HepG2 (cell line): ENCODE measurements around the gene FXN. TPM values are rescaled to one million over a fixed set of nuclear protein-coding genes. Genes with fewer than 3 reads are reported as not detected.

Source experiments
- ADNP ChIP-seq: sonication (generic); formaldehyde crosslinking; IDR thresholded peaks from 2 replicates; pipeline ENCODE4 v1.4.0; 2020; ENCODE audit warnings: missing genetic modification reagents
- ARID3A ChIP-seq: IDR thresholded peaks from 2 replicates; pipeline ENCODE4 v1.6.1; 2012; ENCODE audit warnings: low read depth, low read length, improper control_type of control experiment
- CSRNP1 ChIP-seq: sonication (generic); formaldehyde crosslinking; IDR thresholded peaks from 2 replicates; pipeline ENCODE4 v1.8.1; 2023; ENCODE audit warnings: mild to moderate bottlenecking, missing genetic modification reagents
- EP300 ChIP-seq, 3 experiments: sonication (generic) in 1 of 3; formaldehyde crosslinking in 1 of 3; IDR thresholded peaks; 2 replicates each; pipeline versions ENCODE4 v1.5.1 to v1.6.1; 2011 to 2020; ENCODE audit warnings: low read depth in 2 of 3, low read length in 2 of 3, borderline replicate concordance in 1 of 3, improper control_type of control experiment in 1 of 3, mild to moderate bottlenecking in 1 of 3, missing genetic modification reagents in 1 of 3, moderate library complexity in 1 of 3
- ETV6 ChIP-seq: sonication (generic); formaldehyde crosslinking; conservative IDR thresholded peaks from 2 replicates; pipeline ENCODE4 v1.4.0; 2020; ENCODE audit warnings: missing genetic modification reagents
- HBP1 ChIP-seq: IDR thresholded peaks from 2 replicates; pipeline ENCODE4 v1.6.1; 2016; ENCODE audit warnings: low read depth, control low read depth
- IRF2 ChIP-seq: IDR thresholded peaks from 2 replicates; pipeline ENCODE4 v1.6.1; 2018; ENCODE audit warnings: missing genetic modification reagents, missing compliant biosample characterization
- IRF9 ChIP-seq: sonication (generic); formaldehyde crosslinking; IDR thresholded peaks from 2 replicates; pipeline ENCODE4 v1.8.0; 2022; ENCODE audit warnings: missing genetic modification reagents, mild to moderate bottlenecking, borderline replicate concordance
- KAT7 ChIP-seq: IDR thresholded peaks from 2 replicates; pipeline ENCODE4 v1.6.1; 2018; ENCODE audit warnings: borderline replicate concordance, missing compliant biosample characterization
- KDM1A ChIP-seq: IDR thresholded peaks from 2 replicates; pipeline ENCODE4 v1.6.1; 2016; ENCODE audit warnings: missing compliant biosample characterization
- NAIF1 ChIP-seq: sonication (generic); formaldehyde crosslinking; IDR thresholded peaks from 2 replicates; pipeline ENCODE4 v1.5.0; 2020; ENCODE audit warnings: mild to moderate bottlenecking, missing genetic modification reagents, borderline replicate concordance
- ONECUT2 ChIP-seq: sonication (generic); formaldehyde crosslinking; IDR thresholded peaks from 2 replicates; pipeline ENCODE4 v1.4.0; 2020; ENCODE audit warnings: missing genetic modification reagents
- PCBP1 ChIP-seq: fragments of 200-400 bp; formaldehyde crosslinking; IDR thresholded peaks from 2 replicates; pipeline ENCODE4 v1.6.1; 2017; ENCODE audit warnings: mild to moderate bottlenecking, low read depth, low read length, borderline replicate concordance
- SATB2 ChIP-seq: sonication (generic); formaldehyde crosslinking; IDR thresholded peaks from 2 replicates; pipeline ENCODE4 v1.5.0; 2020; ENCODE audit warnings: missing genetic modification reagents
- SIN3A ChIP-seq: IDR thresholded peaks from 2 replicates; pipeline ENCODE4 v1.6.1; 2011; ENCODE audit warnings: low read depth, mild to moderate bottlenecking, control low read depth, low read length, borderline replicate concordance
- XBP1 ChIP-seq: sonication (generic); formaldehyde crosslinking; IDR thresholded peaks from 2 replicates; pipeline ENCODE4 v1.5.0; 2020; ENCODE audit warnings: missing genetic modification reagents
- ZFP36 ChIP-seq: fragments of 150-350 bp; IDR thresholded peaks from 2 replicates; pipeline ENCODE4 v1.6.1; 2018; ENCODE audit warnings: borderline replicate concordance, low read length, low read depth; ENCODE audit not compliant: partially characterized antibody
- ZNF136 ChIP-seq: sonication (generic); formaldehyde crosslinking; IDR thresholded peaks from 2 replicates; pipeline ENCODE4 v1.8.1; 2022; ENCODE audit warnings: low read depth, mild to moderate bottlenecking, moderate library complexity, missing genetic modification reagents
- ZNF33B ChIP-seq: sonication (generic); formaldehyde crosslinking; IDR thresholded peaks from 2 replicates; pipeline ENCODE4 v1.5.1; 2020; ENCODE audit warnings: mild to moderate bottlenecking, missing genetic modification reagents
- ZNF451 ChIP-seq: sonication (generic); formaldehyde crosslinking; IDR thresholded peaks from 2 replicates; pipeline ENCODE4 v1.5.0; 2020; ENCODE audit warnings: mild to moderate bottlenecking, missing genetic modification reagents
- ZNF543 ChIP-seq: sonication (generic); formaldehyde crosslinking; IDR thresholded peaks from 2 replicates; pipeline ENCODE4 v1.4.0; 2020; ENCODE audit warnings: mild to moderate bottlenecking, missing genetic modification reagents
- ZNF614 ChIP-seq: IDR thresholded peaks from 2 replicates; pipeline ENCODE4 v1.6.1; 2018; ENCODE audit warnings: missing biosample characterization, missing genetic modification reagents, inconsistent platforms, borderline replicate concordance
- polyA plus RNA-seq, 8 experiments: library from polyadenylated mRNA; depleted of rRNA in 3 of 8; stranded (reverse) in 7 of 8; unstranded in 1 of 8; fragments of >200 nt; fragmentation: Illumina TruSeq in 4 of 8; extraction: Trizol in 4 of 8; gene quantifications; 2 replicates each; pipeline versions ENCODE4 v1.2.1 to v1.2.3, GENCODE V29; 2011 to 2016; ENCODE audit warnings: low read depth in 4 of 8, missing spikeins in 1 of 8, mixed read lengths in 1 of 8; ENCODE audit not compliant: insufficient read depth in 1 of 8
- total RNA-seq, 5 experiments: library from RNA; depleted of rRNA; stranded (reverse); fragments of >200 nt; fragmentation: Illumina TruSeq; extraction: Trizol; gene quantifications; 2 replicates each; pipeline ENCODE4 v1.2.3, GENCODE V29; 2016; ENCODE audit warnings: low read depth in 1 of 5

The FXN gene
- total and polyA plus RNA-seq, 2 of the 13 experiments (the other 11 are each of a cell fraction or from before 2014, with no cell fraction given): 24.1 to 26.0 TPM

- TF ChIP-seq NAIF1 (CRISPR knock-in tag) (peak; percentile 11; the same call in 1 of the 2 replicates), ZFP36 (no peak), CSRNP1 (CRISPR knock-in tag) (no peak), ZNF614 (CRISPR knock-in tag) (peak; percentile 35; the same call in 1 of the 2 replicates), HBP1 (0 out of 2 replicates have a peak, but pooled peaks have one; percentile 14), ONECUT2 (no peak), SIN3A (0 out of 2 replicates have a peak, but pooled peaks have one; percentile 29), XBP1 (CRISPR knock-in tag) (no peak), ADNP (peak; percentile 100), IRF9 (peak; percentile 61; the same call in 1 of the 2 replicates), SATB2 (CRISPR knock-in tag) (peak; percentile 47; the same call in 1 of the 2 replicates), IRF2 (CRISPR knock-in tag) (peak; percentile 75), ARID3A (no peak), ZNF451 (CRISPR knock-in tag) (peak; percentile 33; the same call in 1 of the 2 replicates), EP300 (IDR thresholded peaks at IDR 0.05; ENCODE audit: low read depth in 2 of 2, low read length in 2 of 2) (peak; percentile 33 to 45; a peak in 1 of 4 replicates), EP300 (CRISPR knock-in tag; IDR thresholded peaks at IDR 0.05; ENCODE audit: borderline replicate concordance) (peak; percentile 35; the same call in 1 of the 2 replicates), PCBP1 (0 out of 2 replicates have a peak, but pooled peaks have one; percentile 76), KAT7 (peak; percentile 73; the same call in 1 of the 2 replicates), KDM1A (CRISPR knock-in tag) (peak; percentile 100), ZNF33B (peak; percentile 60; the same call in 1 of the 2 replicates), ZNF136 (CRISPR knock-in tag) (no peak), ETV6 (CRISPR knock-in tag) (0 out of 2 replicates have a peak, but pooled peaks have one; percentile 51), ZNF543 (CRISPR knock-in tag) (peak; percentile 61; the same call in 1 of the 2 replicates)
Observed at GRCh38 chr9:69035438-69036308, at the start of gene FXN (continued).
